A673 (cell line): Measurements from ENCODE around the gene UBE2E2. TPM values are rescaled to one million over a fixed set of nuclear protein-coding genes. Genes with fewer than 3 reads are reported as not detected.

Experiments used
- BruUV-seq: library from RNA; stranded (reverse); fragments of 400-500 nt; replicated peaks from 2 replicates; lab custom pipeline; 2021; lab: Mats Ljungman, UMichigan
- CTCF ChIA-PET: fragments of 300-600 bp; sonication (Branson Sonifier 250); formaldehyde crosslinking; loops from one replicate; lab custom pipeline; 2022; ENCODE audit warnings: antibody characterized with exemption; lab: Charles Lee
- POLR2A ChIA-PET: fragments of 300-600 bp; sonication (Branson Sonifier 250); formaldehyde crosslinking; loops from one replicate; lab custom pipeline; 2022; ENCODE audit warnings: antibody characterized with exemption; ENCODE audit not compliant: low non-redundant PET; lab: Charles Lee
- DNase-seq: peaks from one replicate; pipeline ENCODE4 v3.0.0-alpha.2; 2015; ENCODE audit warnings: low spot score
- H3K27ac ChIP-seq: fragments of 200-600 bp; sonication (generic); 2 replicates; pipeline ENCODE4 v1.5.1; 2016; ENCODE audit warnings: mixed run types, low read depth, mild to moderate bottlenecking, mixed read lengths, antibody characterized with exemption, low read length; ENCODE audit not compliant: poor library complexity, severe bottlenecking
- H3K27me3 ChIP-seq: fragments of 200-600 bp; sonication (generic); replicated peaks from 2 replicates; pipeline ENCODE4 v1.6.1; 2017; ENCODE audit warnings: mixed run types, low read depth, mild to moderate bottlenecking, mixed read lengths, antibody characterized with exemption, low read length; ENCODE audit not compliant: insufficient read depth, poor library complexity
- H3K36me3 ChIP-seq: fragments of 200-600 bp; sonication (generic); 2 replicates; pipeline ENCODE4 v1.6.1; 2016; ENCODE audit warnings: mixed run types, mild to moderate bottlenecking, mixed read lengths, antibody characterized with exemption, low read length; ENCODE audit not compliant: insufficient read depth, poor library complexity, severe bottlenecking
- H3K4me1 ChIP-seq: fragments of 200-600 bp; sonication (generic); 2 replicates; pipeline ENCODE4 v1.6.1; 2017; ENCODE audit warnings: mixed run types, mild to moderate bottlenecking, mixed read lengths, antibody characterized with exemption, low read length; ENCODE audit not compliant: insufficient read depth, poor library complexity, severe bottlenecking
- H3K4me3 ChIP-seq: fragments of 200-600 bp; sonication (generic); 2 replicates; pipeline ENCODE4 v1.5.1; 2016; ENCODE audit warnings: low read depth, mixed run types, mild to moderate bottlenecking, mixed read lengths, low read length; ENCODE audit not compliant: poor library complexity, severe bottlenecking
- H3K9me3 ChIP-seq: fragments of 200-600 bp; sonication (generic); 2 replicates; pipeline ENCODE4 v1.6.1; 2016; ENCODE audit warnings: mixed run types, low read depth, mild to moderate bottlenecking, mixed read lengths, antibody characterized with exemption, low read length; ENCODE audit not compliant: poor library complexity, severe bottlenecking
- EZH2 ChIP-seq: fragments of 200-600 bp; sonication (generic); IDR thresholded peaks from 2 replicates; pipeline ENCODE4 v1.6.1; 2017; ENCODE audit warnings: borderline replicate concordance, low read depth, mild to moderate bottlenecking, mixed read lengths, antibody characterized with exemption, low read length; ENCODE audit not compliant: poor library complexity, severe bottlenecking
- intact Hi-C: fragments of 100-400 bp; cut with micrococcal nuclease; formaldehyde crosslinking; loops from one replicate; pipeline ENCODE4 v1.10.0; 2022; ENCODE audit not compliant: unreplicated experiment
- total RNA-seq: library from RNA; stranded (reverse); gene quantifications from 2 replicates; pipeline ENCODE4 v1.2.3, GENCODE V29; 2021
- TF ChIP-seq, protein P1 (sequence below): fragments of 300-800, 200-600 bp; sonication (generic); conservative IDR thresholded peaks from 2 replicates; pipeline ENCODE4 v1.5.1; 2017; ENCODE audit warnings: low read depth, mild to moderate bottlenecking, antibody characterized with exemption, low read length, moderate library complexity, mixed read lengths

Gene UBE2E2
- total RNA-seq, 1 experiment from 2014 or later: 2.0 TPM

DNA sequence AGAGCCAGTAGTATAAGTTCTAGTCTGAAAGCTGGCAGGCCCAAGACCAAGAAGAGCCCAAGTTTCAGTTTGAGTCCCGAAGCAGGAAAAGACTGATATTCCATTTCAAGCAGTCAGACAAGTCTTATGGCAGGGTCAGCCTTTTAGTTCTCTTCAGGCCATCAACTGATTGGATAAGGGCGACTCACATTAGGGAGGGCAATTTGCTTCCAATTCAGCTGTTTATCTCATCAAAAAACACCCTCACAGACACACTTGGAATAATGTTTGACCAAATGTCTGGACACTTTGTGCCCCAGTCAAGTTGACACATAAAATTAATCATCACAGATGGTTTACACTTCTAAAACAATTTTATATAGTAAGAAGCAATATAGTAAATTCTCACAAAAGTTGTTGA is 69.7 kb downstream of the UBE2E2 start:
- no peak for DNase-seq
- intact Hi-C loops: no loop called here
- CTCF ChIA-PET: no interaction called here

DNA sequence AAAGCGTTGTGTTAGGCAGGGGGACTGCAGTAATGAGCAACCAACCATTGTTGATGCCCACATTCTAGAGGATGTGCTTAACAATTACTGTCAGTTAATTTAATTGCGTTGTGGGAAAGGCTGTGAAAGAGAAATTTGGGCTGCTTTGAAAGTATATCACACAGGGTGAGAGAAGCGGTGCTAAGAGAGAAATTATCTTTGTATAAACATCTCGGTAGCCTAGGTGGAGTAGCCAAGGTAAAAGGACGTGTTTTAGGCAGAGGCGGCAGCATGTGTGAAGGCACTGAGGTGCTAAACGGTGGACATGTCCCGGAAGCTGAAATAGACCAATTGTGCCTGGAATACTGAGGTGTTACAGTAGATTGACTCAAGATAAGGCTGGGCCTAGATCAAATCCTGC is 71.9 kb downstream of the UBE2E2 start:
- Histone ChIP-seq H3K4me3 (no peak overlapping the region), H3K9me3 (no peaks in the 10 kb centered on the region), H3K27ac (no peak overlapping the region), H3K27me3 (no peaks in the 10 kb centered on the region), H3K4me1 (no peaks in the 10 kb centered on the region), H3K36me3 (no peaks in the 10 kb centered on the region)
- POLR2A ChIA-PET: no interaction called here
- intact Hi-C loops: no loop called here
- DNase-seq: no peak
- no TSS peak for BruUV-seq
- TF ChIP-seq, protein P1, sequence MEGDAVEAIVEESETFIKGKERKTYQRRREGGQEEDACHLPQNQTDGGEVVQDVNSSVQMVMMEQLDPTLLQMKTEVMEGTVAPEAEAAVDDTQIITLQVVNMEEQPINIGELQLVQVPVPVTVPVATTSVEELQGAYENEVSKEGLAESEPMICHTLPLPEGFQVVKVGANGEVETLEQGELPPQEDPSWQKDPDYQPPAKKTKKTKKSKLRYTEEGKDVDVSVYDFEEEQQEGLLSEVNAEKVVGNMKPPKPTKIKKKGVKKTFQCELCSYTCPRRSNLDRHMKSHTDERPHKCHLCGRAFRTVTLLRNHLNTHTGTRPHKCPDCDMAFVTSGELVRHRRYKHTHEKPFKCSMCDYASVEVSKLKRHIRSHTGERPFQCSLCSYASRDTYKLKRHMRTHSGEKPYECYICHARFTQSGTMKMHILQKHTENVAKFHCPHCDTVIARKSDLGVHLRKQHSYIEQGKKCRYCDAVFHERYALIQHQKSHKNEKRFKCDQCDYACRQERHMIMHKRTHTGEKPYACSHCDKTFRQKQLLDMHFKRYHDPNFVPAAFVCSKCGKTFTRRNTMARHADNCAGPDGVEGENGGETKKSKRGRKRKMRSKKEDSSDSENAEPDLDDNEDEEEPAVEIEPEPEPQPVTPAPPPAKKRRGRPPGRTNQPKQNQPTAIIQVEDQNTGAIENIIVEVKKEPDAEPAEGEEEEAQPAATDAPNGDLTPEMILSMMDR: no peak
- no peak for TF ChIP-seq EZH2
- CTCF ChIA-PET: no interaction called here

More for the DNA sequence above, 69.7 kb downstream of the UBE2E2 start:
- no peaks in the 10 kb centered on the region for H3K9me3 ChIP-seq
- H3K4me1 ChIP-seq: no peaks in the 10 kb centered on the region
- no peak for TF ChIP-seq EZH2
- TF ChIP-seq, protein P1: no peak
- no peaks in the 10 kb centered on the region for H3K36me3 ChIP-seq
- no peaks in the 10 kb centered on the region for H3K27me3 ChIP-seq
- POLR2A ChIA-PET: no interaction called here
- no TSS peak for BruUV-seq
- H3K4me3 ChIP-seq: no peak overlapping the region
- no peak overlapping the region for H3K27ac ChIP-seq

DNA sequence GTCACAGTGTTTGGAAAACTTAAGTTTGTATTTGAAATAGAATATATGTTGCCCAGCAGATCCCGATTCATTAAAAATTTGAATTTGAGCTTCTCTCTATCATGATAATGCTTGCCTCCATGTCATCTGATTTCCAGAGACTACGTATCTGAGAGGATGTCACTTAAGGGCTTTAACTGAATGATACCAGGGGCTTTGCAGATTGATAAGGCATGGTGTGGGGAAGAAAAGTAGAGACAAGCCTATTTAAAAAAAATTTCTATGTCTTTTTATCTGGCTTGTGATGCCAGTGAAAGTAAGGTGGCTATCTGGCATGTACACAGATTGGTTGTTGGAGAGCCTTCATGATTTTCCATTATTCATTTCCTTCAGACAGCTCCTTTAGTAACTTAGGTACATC is 72.7 kb downstream of the UBE2E2 start:
- no peaks in the 10 kb centered on the region for H3K27me3 ChIP-seq
- H3K4me3 ChIP-seq: no peak overlapping the region
- no peak for DNase-seq
- H3K4me1 ChIP-seq: no peaks in the 10 kb centered on the region
- H3K36me3 ChIP-seq: no peaks in the 10 kb centered on the region
- no peak for TF ChIP-seq EZH2
- TF ChIP-seq, protein P1: no peak
- no peak overlapping the region for H3K27ac ChIP-seq
- ChIA-PET POLR2A (no interaction called here), CTCF (no interaction called here)
- no TSS peak for BruUV-seq
- intact Hi-C loops: no loop called here
- no peaks in the 10 kb centered on the region for H3K9me3 ChIP-seq
